Neural cell (in vitro differentiated cells): ENCODE results near the gene MAPK8IP3.
"Not testable (repeated sequence)": the region's sequence is repeated elsewhere in the genome, so short reads cannot be mapped to it uniquely, and the experiment has no call there.

Experiments
- EZH2 ChIP-seq: fragments of 200-600, 300-800 bp; shearing (Covaris generic), sonication (generic); IDR thresholded peaks from 2 replicates; pipeline ENCODE4 v1.6.1; 2014; ENCODE audit warnings: antibody characterized with exemption, low read length, borderline replicate concordance, mild to moderate bottlenecking; ENCODE audit not compliant: insufficient read depth, poor library complexity, severe bottlenecking
- REST ChIP-seq: IDR thresholded peaks from 2 replicates; pipeline ENCODE4 v1.6.1; 2012; ENCODE audit warnings: borderline replicate concordance
- SMC3 ChIP-seq: fragments of 450-650 bp; conservative IDR thresholded peaks from 2 replicates; pipeline ENCODE4 v1.6.1; 2014; ENCODE audit warnings: antibody characterized with exemption, mild to moderate bottlenecking, moderate library complexity; ENCODE audit not compliant: poor library complexity
- TAF1 ChIP-seq: IDR thresholded peaks from 2 replicates; pipeline ENCODE4 v1.6.1; 2012; ENCODE audit warnings: low read depth
- TF ChIP-seq, protein P1 (sequence below): fragments of 450-650 bp; IDR thresholded peaks from 2 replicates; pipeline ENCODE4 v1.5.1; 2014; ENCODE audit warnings: antibody characterized with exemption, mild to moderate bottlenecking, moderate library complexity; ENCODE audit not compliant: poor library complexity, severe bottlenecking

- TF ChIP-seq, protein P1, sequence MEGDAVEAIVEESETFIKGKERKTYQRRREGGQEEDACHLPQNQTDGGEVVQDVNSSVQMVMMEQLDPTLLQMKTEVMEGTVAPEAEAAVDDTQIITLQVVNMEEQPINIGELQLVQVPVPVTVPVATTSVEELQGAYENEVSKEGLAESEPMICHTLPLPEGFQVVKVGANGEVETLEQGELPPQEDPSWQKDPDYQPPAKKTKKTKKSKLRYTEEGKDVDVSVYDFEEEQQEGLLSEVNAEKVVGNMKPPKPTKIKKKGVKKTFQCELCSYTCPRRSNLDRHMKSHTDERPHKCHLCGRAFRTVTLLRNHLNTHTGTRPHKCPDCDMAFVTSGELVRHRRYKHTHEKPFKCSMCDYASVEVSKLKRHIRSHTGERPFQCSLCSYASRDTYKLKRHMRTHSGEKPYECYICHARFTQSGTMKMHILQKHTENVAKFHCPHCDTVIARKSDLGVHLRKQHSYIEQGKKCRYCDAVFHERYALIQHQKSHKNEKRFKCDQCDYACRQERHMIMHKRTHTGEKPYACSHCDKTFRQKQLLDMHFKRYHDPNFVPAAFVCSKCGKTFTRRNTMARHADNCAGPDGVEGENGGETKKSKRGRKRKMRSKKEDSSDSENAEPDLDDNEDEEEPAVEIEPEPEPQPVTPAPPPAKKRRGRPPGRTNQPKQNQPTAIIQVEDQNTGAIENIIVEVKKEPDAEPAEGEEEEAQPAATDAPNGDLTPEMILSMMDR: not testable (repeated sequence)
- TF ChIP-seq SMC3, TAF1, EZH2, REST: not testable (repeated sequence)
These were observed 93.3 kb downstream of the MAPK8IP3 start for GRCh38 chr16:1799263-1799662.
